ENCODE data around the gene TM7SF2.
"Not testable (repeated sequence)": the region's sequence is repeated elsewhere in the genome, so short reads cannot be mapped to it uniquely, and the experiment has no call there.

Gene TM7SF2

GRCh38 chr11:65130631-65131416 is 19.2 kb downstream of the TM7SF2 start:
- DNase-seq: no peak

- no peak for DNase-seq
Observed at GRCh38 chr11:65131417-65131776, 19.7 kb downstream of the TM7SF2 start.

- DNase-seq: no peak
Observed at GRCh38 chr11:65131895-65132237, 20.2 kb downstream of the TM7SF2 start.

- DNase-seq: no peak
Observed at GRCh38 chr11:65132238-65132987, 20.7 kb downstream of the TM7SF2 start.

GRCh38 chr11:65132988-65133700 is 21.5 kb downstream of the TM7SF2 start:
- DNase-seq: peak; percentile 88

GRCh38 chr11:65133724-65134123 is 22.1 kb downstream of the TM7SF2 start:
- DNase-seq: no peak

- peak; percentile 93 for DNase-seq
Observed at GRCh38 chr11:65134240-65134951, 22.7 kb downstream of the TM7SF2 start, which contains the start of gene SYVN1. TSS of gene SYVN1 (minus strand) at chr11:65134519. CDS start at chr11:65133601, 918 bp downstream.

GRCh38 chr11:65134952-65135632 is 23.4 kb downstream of the TM7SF2 start:
- peak; percentile 98 for DNase-seq

GRCh38 chr11:65135633-65136145 is 24.0 kb downstream of the TM7SF2 start:
- peak; percentile 8 for DNase-seq

- peak; percentile 29 for DNase-seq
Observed at GRCh38 chr11:65136515-65137096, 24.9 kb downstream of the TM7SF2 start.

- DNase-seq: no peak
Observed at GRCh38 chr11:65141896-65142494, 30.3 kb downstream of the TM7SF2 start.

GRCh38 chr11:65147352-65148075 is 35.8 kb downstream of the TM7SF2 start:
- no peak for DNase-seq

- DNase-seq: no peak
Observed at GRCh38 chr11:65148657-65149056, 37.0 kb downstream of the TM7SF2 start.

GRCh38 chr11:65150131-65150508 is 38.4 kb downstream of the TM7SF2 start:
- DNase-seq: not testable (repeated sequence)

GRCh38 chr11:65150509-65151299 is 39.0 kb downstream of the TM7SF2 start:
- peak; percentile 75 for DNase-seq

- no peak for DNase-seq
Observed at GRCh38 chr11:65151331-65151899, 39.7 kb downstream of the TM7SF2 start.

- DNase-seq: no peak
Observed at GRCh38 chr11:65152122-65152521, 40.5 kb downstream of the TM7SF2 start.

GRCh38 chr11:65156256-65156655 is 44.6 kb downstream of the TM7SF2 start:
- no peak for DNase-seq

- no peak for DNase-seq
Observed at GRCh38 chr11:65156926-65157325, 45.3 kb downstream of the TM7SF2 start.
